ENCODE results near the gene NRGN.

Gene NRGN

DNA sequence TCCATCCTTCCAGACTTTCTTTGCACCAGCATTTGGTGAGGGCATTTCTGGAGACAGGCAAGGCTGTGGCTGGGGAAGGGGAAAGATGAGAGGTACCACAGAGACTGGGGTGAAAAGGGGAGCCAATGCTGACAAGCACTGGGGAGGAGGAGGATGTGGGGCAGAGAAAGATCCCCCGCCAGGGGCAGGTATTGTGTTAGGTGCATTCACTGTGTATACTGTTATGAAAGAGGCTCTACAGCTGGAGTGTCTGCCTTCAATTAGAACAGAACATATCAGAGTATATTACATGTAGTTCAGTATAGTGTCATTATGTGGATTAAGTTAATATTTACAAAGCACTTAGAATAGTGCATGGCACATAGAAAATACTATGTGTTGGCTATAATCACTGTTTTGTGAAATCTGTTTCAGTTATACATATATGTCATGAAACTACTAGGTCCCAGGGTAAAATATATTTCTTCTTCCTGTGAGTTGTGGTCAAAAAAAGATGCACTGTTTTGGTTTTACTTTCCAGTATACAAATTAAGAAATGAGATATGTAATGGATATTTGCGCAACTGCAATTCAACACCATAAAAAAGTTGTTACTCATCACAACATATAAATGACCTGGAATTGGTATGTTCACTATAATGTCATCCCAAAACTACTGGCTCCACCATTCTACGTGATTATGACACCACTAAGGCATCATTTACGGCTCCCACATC is 52.0 kb downstream of the NRGN start:
- no peak for DNase-seq

GRCh38 chr11:124793466-124794278 is 53.9 kb downstream of the NRGN start:
- DNase-seq: peak; percentile 63

DNA sequence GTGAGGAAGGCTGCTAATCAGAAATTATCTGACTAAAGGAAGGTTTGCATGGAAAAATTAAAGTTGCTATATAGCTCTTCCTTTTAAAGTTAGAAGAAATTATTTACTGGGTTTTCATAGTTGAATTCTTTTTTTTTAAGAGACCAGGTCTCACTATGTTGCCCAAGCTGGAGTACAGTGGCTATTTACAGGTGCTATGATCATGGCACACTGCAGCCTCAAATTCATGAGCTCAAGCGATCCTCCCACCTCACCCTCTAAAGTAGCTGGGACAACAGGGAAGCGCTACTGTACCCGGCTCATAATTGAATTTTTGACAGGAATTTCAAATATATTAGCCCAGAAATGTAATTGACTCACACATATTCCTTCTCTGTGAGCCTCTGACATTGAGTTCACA is 56.6 kb downstream of the NRGN start:
- no peak for DNase-seq
